HG02870 (cell line): ENCODE results near the gene FBXW10.
"Not testable (repeated sequence)": the region's sequence is repeated elsewhere in the genome, so short reads cannot be mapped to it uniquely, and the experiment has no call there.

Source experiments
- ATAC-seq: cut with Tn5 transposase; IDR thresholded peaks from one replicate; pipeline ENCODE4 v1.9.1; 2021; ENCODE audit warnings: mild to moderate bottlenecking, moderate library complexity; ENCODE audit not compliant: unreplicated experiment

The FBXW10 gene, protein sequence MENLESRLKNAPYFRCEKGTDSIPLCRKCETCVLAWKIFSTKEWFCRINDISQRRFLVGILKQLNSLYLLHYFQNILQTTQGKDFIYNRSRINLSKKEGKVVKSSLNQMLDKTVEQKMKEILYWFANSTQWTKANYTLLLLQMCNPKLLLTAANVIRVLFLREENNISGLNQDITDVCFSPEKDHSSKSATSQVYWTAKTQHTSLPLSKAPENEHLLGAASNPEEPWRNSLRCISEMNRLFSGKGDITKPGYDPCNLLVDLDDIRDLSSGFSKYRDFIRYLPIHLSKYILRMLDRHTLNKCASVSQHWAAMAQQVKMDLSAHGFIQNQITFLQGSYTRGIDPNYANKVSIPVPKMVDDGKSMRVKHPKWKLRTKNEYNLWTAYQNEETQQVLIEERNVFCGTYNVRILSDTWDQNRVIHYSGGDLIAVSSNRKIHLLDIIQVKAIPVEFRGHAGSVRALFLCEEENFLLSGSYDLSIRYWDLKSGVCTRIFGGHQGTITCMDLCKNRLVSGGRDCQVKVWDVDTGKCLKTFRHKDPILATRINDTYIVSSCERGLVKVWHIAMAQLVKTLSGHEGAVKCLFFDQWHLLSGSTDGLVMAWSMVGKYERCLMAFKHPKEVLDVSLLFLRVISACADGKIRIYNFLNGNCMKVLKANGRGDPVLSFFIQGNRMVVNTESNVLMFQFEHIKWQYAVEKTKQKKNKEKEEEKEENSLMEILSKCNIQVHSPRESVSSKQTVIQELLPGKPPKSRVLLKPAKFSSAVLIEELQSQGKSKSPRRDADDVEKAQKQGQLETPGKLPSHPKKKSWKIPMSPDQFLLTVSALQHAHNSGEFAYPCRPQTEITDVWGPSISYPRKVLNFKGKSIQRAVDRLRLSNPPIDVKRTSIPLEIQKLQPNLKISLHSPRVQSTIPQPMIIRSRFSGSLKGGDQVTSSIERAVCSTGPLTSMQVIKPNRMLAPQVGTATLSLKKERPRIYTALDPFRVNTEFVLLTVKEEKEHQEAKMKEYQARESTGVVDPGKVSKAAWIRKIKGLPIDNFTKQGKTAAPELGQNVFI

GRCh38 chr17:18743699-18744421 is at the start of gene FBXW10:
TSS of gene FBXW10 (plus strand) at chr17:18744054. CDS start at chr17:18744245, 191 bp downstream.
- ATAC-seq, result not testable (repeated sequence)

DNA sequence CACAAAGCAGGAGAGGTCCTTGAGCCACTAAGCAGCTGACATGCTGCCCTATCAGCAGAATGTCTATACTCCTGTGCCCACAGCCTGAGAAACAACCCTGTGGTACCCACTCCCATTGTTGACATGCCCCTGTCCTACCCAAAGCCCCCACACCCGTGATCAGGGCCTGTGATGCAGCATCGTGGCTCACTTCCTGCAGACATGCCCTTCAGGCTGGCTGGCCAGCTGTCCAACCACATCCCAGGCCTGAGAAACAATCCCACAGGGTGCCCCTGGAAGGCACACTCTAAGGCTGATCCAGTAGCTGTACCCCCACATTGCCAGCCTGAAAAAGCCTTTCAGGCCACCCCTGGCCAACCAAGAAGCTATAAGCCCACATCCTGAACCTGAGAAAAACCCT is 48.7 kb upstream of the FBXW10 start:
- ATAC-seq, result not testable (repeated sequence)

DNA sequence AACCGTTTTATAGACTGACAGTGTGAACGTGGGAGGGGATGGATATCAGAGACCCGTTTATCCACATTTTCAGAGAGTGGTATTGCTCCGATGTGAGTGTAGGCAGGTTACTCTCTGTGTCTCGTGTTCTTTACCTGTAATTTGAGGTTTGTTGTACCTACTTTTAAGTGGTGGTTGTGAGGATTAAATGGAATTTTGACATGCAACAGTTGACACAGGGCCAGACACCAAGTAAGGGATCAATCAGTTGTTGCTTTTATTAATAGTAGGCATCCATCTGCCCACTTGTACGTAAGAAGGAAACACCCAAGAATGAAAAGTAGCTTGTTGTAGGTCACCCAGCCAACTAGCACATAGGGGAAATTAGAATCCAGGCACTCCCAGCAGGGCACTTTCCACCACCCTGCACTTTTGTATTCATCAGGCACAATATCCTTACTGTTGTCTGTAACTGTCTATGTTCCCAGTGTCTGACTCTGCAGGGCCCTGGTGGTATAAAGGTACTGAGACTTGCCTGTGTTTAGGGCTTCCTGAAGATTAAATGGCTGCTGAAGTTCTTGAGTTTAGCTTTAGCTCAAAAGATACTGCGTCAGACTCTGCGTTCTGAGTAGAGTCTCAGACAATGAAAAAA is 45.3 kb upstream of the FBXW10 start:
- not testable (repeated sequence) for ATAC-seq

- not testable (repeated sequence) for ATAC-seq
These were observed 37.9 kb upstream of the FBXW10 start for GRCh38 chr17:18705955-18706354.

GRCh38 chr17:18708215-18708614 is 35.6 kb upstream of the FBXW10 start:
- ATAC-seq, result not testable (repeated sequence)

GRCh38 chr17:18712354-18712999 is 31.4 kb upstream of the FBXW10 start:
- ATAC-seq, result not testable (repeated sequence)

GRCh38 chr17:18718643-18719427 is 25.0 kb upstream of the FBXW10 start:
- ATAC-seq, result not testable (repeated sequence)

DNA sequence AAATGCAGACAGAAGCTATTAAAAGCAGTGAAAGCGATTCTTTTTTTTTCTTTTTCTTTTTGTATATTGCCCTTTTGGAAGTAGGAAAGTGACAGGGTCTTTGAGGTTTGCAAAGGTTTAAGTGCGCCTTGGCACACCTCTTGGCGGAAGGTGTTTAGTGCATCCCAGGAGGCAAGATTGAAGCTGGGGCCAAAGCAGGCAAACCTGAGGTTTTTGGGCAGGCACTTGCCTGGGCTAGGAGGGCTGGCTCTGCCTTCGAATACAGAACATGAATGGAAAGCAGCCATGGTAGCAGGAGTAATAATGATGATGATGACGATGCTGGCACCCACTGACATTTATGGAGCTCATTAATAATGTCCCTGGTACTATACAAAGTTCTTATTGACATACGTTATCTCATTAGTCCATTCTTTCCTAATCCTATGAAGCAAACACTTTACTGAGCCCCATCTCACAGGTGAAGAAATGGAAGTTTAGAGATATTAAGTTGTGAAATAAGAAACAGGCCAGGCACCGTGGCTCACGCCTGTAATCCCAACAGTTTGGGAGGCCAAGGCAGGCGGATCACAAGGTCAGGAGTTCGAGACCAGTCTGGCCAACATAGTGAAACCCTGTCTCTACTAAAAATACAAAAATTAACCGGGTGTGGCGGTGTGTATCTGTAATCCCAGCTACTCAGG is 24.3 kb upstream of the FBXW10 start:
- ATAC-seq, result not testable (repeated sequence)

GRCh38 chr17:18721775-18722547 is 21.9 kb upstream of the FBXW10 start:
- not testable (repeated sequence) for ATAC-seq

DNA sequence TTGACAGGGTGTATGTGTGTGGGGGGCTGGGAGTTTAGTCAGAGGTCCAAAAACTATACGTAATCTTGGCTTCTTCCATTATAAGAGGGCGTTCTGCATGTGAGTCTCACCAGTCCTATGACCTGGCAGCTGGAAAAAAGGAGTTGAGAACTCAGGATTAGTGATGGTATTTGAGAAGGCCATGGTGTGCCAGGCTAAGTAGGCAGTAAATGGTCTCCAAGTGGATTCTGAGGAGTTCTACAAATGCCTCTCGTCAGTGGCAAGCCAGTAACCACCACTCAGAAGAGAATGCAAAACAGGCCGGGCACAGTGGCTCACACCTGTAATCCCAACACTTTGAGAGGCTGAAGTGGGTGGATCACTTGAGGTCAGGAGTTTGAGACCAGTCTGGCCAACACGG is 21.2 kb upstream of the FBXW10 start:
- not testable (repeated sequence) for ATAC-seq

DNA sequence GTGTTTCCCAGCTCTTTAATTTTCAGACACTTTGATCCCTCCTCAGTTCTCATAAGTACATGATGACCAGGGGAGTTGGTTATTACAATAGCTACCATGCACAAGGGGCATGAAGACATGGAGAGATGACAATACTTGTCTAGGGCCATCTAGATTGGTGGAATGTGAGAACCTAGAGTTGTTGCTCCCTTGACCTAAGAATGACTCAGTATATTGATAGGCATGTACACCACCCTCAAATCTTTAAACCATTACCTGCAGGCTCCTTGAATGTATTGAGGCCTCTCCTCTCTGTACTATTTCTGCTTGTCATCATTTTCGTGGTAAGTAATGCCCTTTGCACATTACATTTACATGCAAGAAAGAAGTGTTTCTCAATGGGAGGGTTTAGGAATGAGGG is 20.3 kb upstream of the FBXW10 start:
- not testable (repeated sequence) for ATAC-seq

GRCh38 chr17:18732438-18732837 is 11.4 kb upstream of the FBXW10 start:
- not testable (repeated sequence) for ATAC-seq

DNA sequence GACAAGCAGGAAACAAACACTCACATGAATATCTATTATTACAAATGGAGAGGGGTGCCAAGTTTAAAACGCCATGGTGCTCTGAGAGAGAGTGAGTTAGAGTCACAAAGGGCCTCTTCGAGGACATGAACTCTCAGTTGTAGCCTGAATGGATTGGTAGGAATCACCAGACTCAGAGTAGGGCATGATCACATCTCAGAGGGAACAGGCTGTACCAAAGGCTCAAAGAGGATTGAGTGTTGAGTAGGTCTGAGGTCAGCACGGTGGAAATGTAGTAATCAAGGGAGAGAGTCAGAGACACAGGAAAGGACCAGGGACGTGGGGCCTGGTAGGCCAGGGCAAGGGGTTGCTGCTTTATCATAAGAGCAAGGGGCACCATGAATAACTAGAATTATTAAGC is 10.5 kb upstream of the FBXW10 start:
- ATAC-seq, result not testable (repeated sequence)

DNA sequence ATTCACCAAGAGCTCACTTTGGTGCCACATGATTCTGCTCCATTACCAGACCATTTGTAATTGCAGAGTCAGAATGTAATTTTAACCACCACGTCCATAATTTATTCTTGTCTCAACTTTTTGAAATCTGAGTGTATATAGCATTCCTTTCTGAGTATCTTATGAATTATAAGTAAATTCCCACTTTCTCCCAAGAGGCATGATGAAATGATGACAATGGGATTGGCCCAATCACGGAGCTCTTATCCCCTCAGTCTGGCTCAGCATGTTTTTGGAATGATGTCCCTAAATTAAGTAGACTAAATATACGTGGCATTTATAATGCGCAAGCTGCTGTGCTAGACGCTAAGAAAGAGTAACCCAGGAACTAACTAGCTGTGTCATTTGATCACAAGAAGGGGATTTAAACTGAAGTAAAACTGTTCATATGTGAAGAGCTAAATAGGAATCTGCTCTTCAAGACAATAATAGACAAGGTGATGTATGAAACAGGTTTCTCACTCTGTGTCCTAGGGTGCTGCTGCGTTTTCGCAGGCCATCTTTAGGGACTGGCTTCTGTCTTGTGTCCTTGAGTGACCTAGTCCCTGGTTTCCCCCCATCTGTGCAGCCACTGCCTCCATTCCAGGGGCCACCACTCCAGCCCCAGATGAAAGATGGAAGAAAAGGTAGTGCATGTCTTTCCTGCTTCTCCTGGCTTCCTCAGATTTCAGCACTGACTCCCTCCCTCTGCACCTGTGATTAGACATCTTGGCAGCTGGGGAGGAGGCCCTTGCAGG is 4.0 kb upstream of the FBXW10 start:
- not testable (repeated sequence) for ATAC-seq

DNA sequence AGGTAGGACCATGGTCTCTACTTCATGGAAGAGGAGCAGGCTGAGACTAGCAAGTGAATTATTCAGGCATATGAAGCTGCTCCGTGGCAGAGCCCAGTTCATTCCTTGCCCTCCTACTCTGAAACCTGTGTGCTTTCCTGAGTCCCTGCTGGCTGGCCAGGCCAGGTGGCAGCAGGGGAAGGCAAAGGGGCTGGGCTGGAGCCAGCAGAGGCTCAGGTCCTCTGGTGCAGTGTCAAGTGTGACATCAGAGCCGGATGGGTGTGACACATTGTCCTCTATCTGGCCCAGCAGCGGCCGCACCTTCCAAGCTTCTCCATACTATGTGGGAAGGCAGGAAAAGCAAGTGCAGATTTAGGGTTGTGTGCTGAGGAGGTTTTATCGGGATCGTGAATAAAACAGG is 2.6 kb upstream of the FBXW10 start:
- not testable (repeated sequence) for ATAC-seq

GRCh38 chr17:18744726-18745125 is 872 bp downstream of the FBXW10 start:
- ATAC-seq, result not testable (repeated sequence)

DNA sequence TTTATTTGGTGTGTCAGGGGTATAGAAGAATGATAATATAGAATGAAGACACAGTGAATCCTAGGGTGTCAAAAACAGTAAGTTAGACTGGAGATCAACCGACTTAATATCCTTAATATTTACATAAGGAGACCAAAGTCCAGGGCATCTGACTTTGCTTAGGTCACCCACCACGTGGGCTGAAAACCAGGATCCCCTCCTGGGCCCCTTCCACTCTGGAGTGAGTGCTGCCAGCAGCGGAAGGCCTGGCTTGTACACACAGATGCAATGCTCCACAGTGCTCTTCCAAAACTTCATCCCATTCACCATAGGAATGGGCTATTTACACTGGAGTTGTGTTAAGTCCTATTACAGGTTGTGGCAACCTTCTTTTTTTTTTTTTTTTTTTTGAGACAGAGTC is 2.7 kb downstream of the FBXW10 start:
- ATAC-seq, result not testable (repeated sequence)
